Heart left ventricle (tissue), 16 donors: Measurements from ENCODE around the gene MACIR. TPM values are rescaled to one million over a fixed set of nuclear protein-coding genes. Genes with fewer than 3 reads are reported as not detected.

Source experiments
- ATAC-seq, 4 donors: fragments of 200-7000 bp; cut with Tn5 transposase; one replicate each; pipeline ENCODE4 v1.9.1; 2020 to 2022; ENCODE audit warnings: moderate library complexity in 4 of 4, mild to moderate bottlenecking in 3 of 4, moderate number of reproducible peaks in 1 of 4
- DNase-seq, 5 donors: peaks; one replicate each; pipeline ENCODE4 v3.0.0-alpha.2; 2020
- H3K27ac ChIP-seq, 12 donors: fragments of 200-600 bp; sonication (generic) in 4 of 12; one replicate each; pipeline versions ENCODE4 v1.5.0 to v1.8.0; 2016 to 2022; ENCODE audit warnings: mild to moderate bottlenecking in 2 of 12
- H3K27me3 ChIP-seq, 9 donors: fragments of 200-600 bp; sonication (generic) in 2 of 9; one replicate each; pipeline versions ENCODE4 v1.5.1 to v1.8.0; 2016 to 2022; ENCODE audit warnings: mild to moderate bottlenecking in 3 of 9
- H3K36me3 ChIP-seq, 9 donors: fragments of 200-600 bp; sonication (generic) in 2 of 9; one replicate each; pipeline versions ENCODE4 v1.5.0 to v1.8.0; 2018 to 2022; ENCODE audit warnings: mild to moderate bottlenecking in 2 of 9
- H3K4me1 ChIP-seq, 12 donors: fragments of 200-600 bp; sonication (generic) in 4 of 12; one replicate each; pipeline versions ENCODE4 v1.5.0 to v1.8.0; 2016 to 2022; ENCODE audit warnings: mild to moderate bottlenecking in 3 of 12
- H3K4me3 ChIP-seq, 12 donors: fragments of 200-600 bp; sonication (generic) in 4 of 12; one replicate each; pipeline versions ENCODE4 v1.5.0 to v1.8.0; 2017 to 2022; ENCODE audit warnings: mild to moderate bottlenecking in 9 of 12, moderate library complexity in 4 of 12
- H3K9me3 ChIP-seq, 12 donors: fragments of 200-600 bp; sonication (generic) in 4 of 12; one replicate each; pipeline versions ENCODE4 v1.5.0 to v1.8.0; 2016 to 2022; ENCODE audit warnings: mild to moderate bottlenecking in 1 of 12
- POLR2A ChIP-seq, 2 donors: fragments of 450-650 bp; IDR thresholded peaks; one replicate each; pipeline ENCODE4 v1.6.1; 2017; ENCODE audit warnings: antibody characterized with exemption in 2 of 2, mild to moderate bottlenecking in 2 of 2, moderate library complexity in 2 of 2
- WGBS, 4 donors: extraction: QIAGEN DNeasy Blood & Tissue Kit in 2 of 4; methylation state at CpG; one replicate each; pipeline versions ENCODE4 v1.1.5 to v1.1.7; 2013 to 2018; 5-methylcytosine and 5-hydroxymethylcytosine counted together
- intact Hi-C, 10 donors: fragments of 100-400 bp; cut with DNase I; formaldehyde crosslinking; loops; one replicate each; pipeline versions ENCODE4 v1.11.1 to v1.14.2; 2022
- polyA plus RNA-seq, 2 donors: library from polyadenylated mRNA; stranded (reverse); fragments of 200-250 nt; gene quantifications; one replicate each; pipeline ENCODE4 v1.2.3, GENCODE V29; 2013
- total RNA-seq, 9 donors: library from RNA; depleted of rRNA in 2 of 9; stranded (reverse); fragments of >200 nt in 2 of 9; fragmentation: NEBNext Ultra II Directional in 3 of 9; extraction: Animal tissue kit (Norgen Biotek cat#: 25700) in 3 of 9; gene quantifications; one replicate each; pipeline versions ENCODE4 v1.1.0 to v1.2.4, GENCODE V29; 2016 to 2023
- TF ChIP-seq, protein P1 (sequence below), 12 donors: fragments of 200-600 bp; sonication (generic) in 4 of 12; IDR thresholded peaks; one replicate each; pipeline versions ENCODE4 v1.5.0 to v1.8.0; 2018 to 2022; ENCODE audit warnings: antibody characterized with exemption in 12 of 12, mild to moderate bottlenecking in 5 of 12
- donor health status: ischemic (EF 13 %, LVEDD 7.1; RV severe dilation, severe dysfunction).
- donor health status: healthy with polysubstance abuse.
- donor health status: DM: no; HTN: yes; CAD: no.
- donor health status: DM: no; HTN: no; CAD: no.
- donor health status: ischemic (EF 25% LVEDD 6.9; RV normal size, moderate dysfunction).
- donor health status: ischemic (EF 25% LVEDD 5.7; RV mildly dilated, moderate dysfunction).
- donor health status: healthy.
- donor health status: DM: yes; HTN: yes; CAD: no.
- donor health status: ischemic (EF 35%, LVEDD 5.7; RV mildly dilated, moderate dysfunction).
- donor health status: nonischemic (EF 11% LVEDD 7.7; RV severe dilation, severe dysfunction).
- donor health status: DM: yes; HTN: yes; CAD: no.
- donor health status: PGD.
- donor health status: ischemic (EF 29% LVEDD 5.4; RV normal size, mild dysfunction).
- donor health status: nonischemic (EF 23%, LVEDD 6.1; RV moderate dilation, normal function).

MACIR gene
- total and polyA plus RNA-seq, 11 donors = 2.7 to 6.0 (median 4.5) TPM

DNA sequence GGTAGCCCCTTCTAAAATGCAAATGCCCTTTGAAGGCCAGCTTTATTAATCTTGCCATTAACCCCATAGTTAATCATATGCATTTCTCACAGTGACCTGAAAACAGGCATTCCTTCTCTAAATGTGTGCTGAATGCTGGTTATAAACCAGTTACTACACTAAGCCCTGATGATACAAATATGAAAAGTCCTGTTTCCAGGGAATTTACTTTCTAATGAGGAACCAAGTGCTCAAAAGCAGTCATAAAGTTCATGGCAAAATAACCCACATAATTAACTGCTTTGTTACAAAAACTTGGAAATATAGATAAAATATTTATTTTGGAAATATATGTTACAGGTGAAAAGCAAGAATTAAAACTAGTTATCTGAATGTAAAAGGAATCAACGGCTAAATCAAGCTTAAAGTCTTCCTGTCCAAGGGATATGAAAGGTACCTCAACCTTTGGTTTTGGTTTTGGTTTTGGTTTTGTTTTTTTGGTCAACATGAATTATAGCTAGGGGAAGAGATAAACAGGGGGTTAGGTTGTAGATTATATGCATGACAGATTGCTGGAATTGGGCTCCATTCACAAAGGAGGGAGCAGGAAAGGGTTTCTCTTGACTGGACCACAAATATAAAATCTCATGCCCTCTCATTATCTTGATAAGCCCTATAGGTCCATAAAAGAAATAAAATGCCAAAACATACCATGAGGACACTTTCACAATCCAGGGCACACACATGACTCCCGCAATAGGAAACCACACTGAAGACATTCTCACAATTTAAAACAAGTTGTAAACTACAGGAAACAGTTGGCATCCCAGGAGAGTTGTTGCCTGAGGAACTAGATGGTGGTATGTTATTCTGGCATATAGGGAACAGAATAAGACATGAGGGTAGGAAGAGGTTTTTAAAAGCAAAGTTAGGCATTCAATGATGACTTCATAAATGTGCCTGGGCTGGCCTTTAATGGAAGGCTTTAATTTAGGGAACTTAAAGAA lies 46.7 kb upstream of the MACIR start:
- H3K9me3 ChIP-seq = no peaks in the 10 kb centered on the region
- DNase-seq (no peak), ATAC-seq (no peak)
- TF ChIP-seq, protein P1, sequence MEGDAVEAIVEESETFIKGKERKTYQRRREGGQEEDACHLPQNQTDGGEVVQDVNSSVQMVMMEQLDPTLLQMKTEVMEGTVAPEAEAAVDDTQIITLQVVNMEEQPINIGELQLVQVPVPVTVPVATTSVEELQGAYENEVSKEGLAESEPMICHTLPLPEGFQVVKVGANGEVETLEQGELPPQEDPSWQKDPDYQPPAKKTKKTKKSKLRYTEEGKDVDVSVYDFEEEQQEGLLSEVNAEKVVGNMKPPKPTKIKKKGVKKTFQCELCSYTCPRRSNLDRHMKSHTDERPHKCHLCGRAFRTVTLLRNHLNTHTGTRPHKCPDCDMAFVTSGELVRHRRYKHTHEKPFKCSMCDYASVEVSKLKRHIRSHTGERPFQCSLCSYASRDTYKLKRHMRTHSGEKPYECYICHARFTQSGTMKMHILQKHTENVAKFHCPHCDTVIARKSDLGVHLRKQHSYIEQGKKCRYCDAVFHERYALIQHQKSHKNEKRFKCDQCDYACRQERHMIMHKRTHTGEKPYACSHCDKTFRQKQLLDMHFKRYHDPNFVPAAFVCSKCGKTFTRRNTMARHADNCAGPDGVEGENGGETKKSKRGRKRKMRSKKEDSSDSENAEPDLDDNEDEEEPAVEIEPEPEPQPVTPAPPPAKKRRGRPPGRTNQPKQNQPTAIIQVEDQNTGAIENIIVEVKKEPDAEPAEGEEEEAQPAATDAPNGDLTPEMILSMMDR (IDR thresholded peaks at IDR 0.05) = no peak
- TF ChIP-seq POLR2A (IDR thresholded peaks at IDR 0.05) = no peak
- peaks cover 0 to 2% (median 0%) of the 10 kb centered on the region in 9 donors for H3K36me3 ChIP-seq
- intact Hi-C loops = no loop called here
- peaks cover 0 to 35% (median 6%) of the 10 kb centered on the region in 12 donors for H3K4me1 ChIP-seq
- peak overlapping the region in 1 of 12 donors; percentile 2 for H3K27ac ChIP-seq
- no peaks in the 10 kb centered on the region for H3K27me3 ChIP-seq
- H3K4me3 ChIP-seq = no peak overlapping the region
- WGBS, 4 donors = 64 to 71% (median 67%) methylated on average over 2 of the region's 2 CpGs

DNA sequence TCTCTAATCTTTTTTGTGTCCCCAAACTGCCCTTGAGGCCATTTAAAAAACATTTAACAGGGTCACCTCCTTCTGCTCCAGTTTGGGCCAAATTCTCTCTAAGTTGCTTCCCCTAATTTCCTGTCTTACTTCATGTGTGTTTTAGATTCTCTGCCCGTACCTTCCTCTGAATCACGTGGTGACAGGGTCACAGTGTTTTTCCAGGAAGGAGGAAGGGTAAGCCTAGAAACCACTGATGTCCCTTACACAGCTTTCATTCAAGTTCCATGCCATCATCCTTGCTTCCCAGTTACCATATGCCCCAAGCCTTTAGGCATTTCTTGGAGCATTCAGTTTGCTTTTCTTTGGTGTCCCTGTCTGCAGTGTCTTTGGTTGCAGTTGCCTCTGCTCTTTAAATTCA lies 42.4 kb upstream of the MACIR start:
- ATAC-seq (no peak), DNase-seq (no peak)
- intact Hi-C loops = no loop called here
- TF ChIP-seq POLR2A (IDR thresholded peaks at IDR 0.05) = no peak
- TF ChIP-seq, protein P1 (IDR thresholded peaks at IDR 0.05) = no peak
- H3K27ac ChIP-seq = no peak overlapping the region
- no peaks in the 10 kb centered on the region for H3K9me3 ChIP-seq
- H3K4me3 ChIP-seq = no peak overlapping the region
- H3K4me1 ChIP-seq = peaks cover 0 to 28% (median 0%) of the 10 kb centered on the region in 12 donors
- 20 to 37% (median 28%) methylated on average over 2 of the region's 2 CpGs for WGBS, 4 donors
- no peaks in the 10 kb centered on the region for H3K27me3 ChIP-seq
- no peaks in the 10 kb centered on the region for H3K36me3 ChIP-seq

DNA sequence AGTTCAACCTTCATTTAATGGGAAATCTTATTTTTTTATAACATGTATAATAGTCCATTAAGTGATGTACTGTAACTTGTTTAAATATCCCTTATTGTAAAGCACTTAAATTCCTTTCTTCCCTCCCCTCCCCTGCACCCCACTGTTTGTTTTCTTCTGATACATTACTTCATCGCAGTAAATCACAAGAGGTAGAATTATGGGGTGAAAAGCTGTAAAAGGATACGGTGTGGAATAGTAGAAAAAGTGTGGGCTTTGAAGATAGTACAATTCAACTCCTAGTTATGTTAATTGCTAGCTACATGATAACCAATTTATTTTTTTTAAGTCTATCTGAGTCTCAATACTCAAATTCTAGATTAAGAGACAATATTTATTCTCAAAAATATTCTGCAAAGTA lies 41.9 kb upstream of the MACIR start:
- no peaks in the 10 kb centered on the region for H3K27me3 ChIP-seq
- H3K4me3 ChIP-seq = no peak overlapping the region
- H3K27ac ChIP-seq = no peak overlapping the region
- DNase-seq = no peak
- H3K4me1 ChIP-seq = peaks cover 0 to 23% (median 0%) of the 10 kb centered on the region in 12 donors
- WGBS, 4 donors = 74 to 92% (median 84%) methylated on average over 2 of the region's 2 CpGs
- TF ChIP-seq POLR2A (IDR thresholded peaks at IDR 0.05) = no peak
- TF ChIP-seq, protein P1 (IDR thresholded peaks at IDR 0.05) = no peak
- H3K9me3 ChIP-seq = no peaks in the 10 kb centered on the region
- intact Hi-C loops = no loop called here
- ATAC-seq = no peak
- H3K36me3 ChIP-seq = no peaks in the 10 kb centered on the region

DNA sequence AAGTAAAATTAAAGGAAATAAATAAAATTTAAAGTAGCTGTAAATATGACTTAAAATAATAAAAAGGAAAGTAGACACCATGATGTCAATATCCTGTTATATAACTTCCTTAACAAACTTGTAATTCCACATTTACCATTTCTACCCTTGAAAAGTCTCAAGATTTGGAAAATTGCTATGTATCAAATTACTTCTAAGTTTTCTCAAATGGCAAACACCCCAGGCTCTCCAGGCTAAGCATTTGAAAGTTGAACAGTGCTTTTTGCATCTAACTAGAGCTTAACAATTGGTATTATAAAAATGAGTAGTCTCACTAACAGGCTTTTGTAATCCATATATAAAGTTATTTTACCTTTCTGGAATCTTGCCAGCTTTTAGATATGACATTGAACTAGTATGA lies 41.5 kb upstream of the MACIR start:
- Histone ChIP-seq H3K4me3 (no peak overlapping the region), H3K9me3 (no peaks in the 10 kb centered on the region), H3K27me3 (no peaks in the 10 kb centered on the region), H3K27ac (no peak overlapping the region), H3K4me1 (peaks cover 0 to 19% (median 0%) of the 10 kb centered on the region in 12 donors), H3K36me3 (no peaks in the 10 kb centered on the region)
- DNase-seq (no peak), ATAC-seq (no peak)
- TF ChIP-seq, protein P1 (IDR thresholded peaks at IDR 0.05) = no peak
- no peak for TF ChIP-seq POLR2A (IDR thresholded peaks at IDR 0.05)
- intact Hi-C loops = no loop called here
